Lower lobe of right lung (tissue), 1 donor: ENCODE results near the gene RAET1E. TPM values are rescaled to one million over a fixed set of nuclear protein-coding genes. Genes with fewer than 3 reads are reported as not detected.

ENCODE experiments used
- total RNA-seq: library from RNA; stranded (reverse); fragmentation: NEBNext Ultra II Directional; extraction: Animal tissue kit (Norgen Biotek cat#: 25700); gene quantifications from one replicate; pipeline ENCODE4 v1.2.1, GENCODE V29; 2021
- donor health status: DM: no; HTN: yes; CAD: no; lungs with severe emphysema.

RAET1E gene
- total RNA-seq, 1 donor from 2014 or later = not detected

Other genes with a start within 250 kb of the RAET1E start
- gene KATNA1, start 249.4 kb downstream of the RAET1E start, total RNA-seq = 13.3 TPM
- gene LATS1, start 180.0 kb downstream of the RAET1E start, total RNA-seq = 30.7 TPM
- 22.0 TPM for gene NUP43, start 151.6 kb downstream of the RAET1E start, total RNA-seq
- 63.7 TPM for gene PCMT1, start 148.4 kb downstream of the RAET1E start, total RNA-seq
- gene LRP11, start 33.8 kb downstream of the RAET1E start, total RNA-seq = 38.3 TPM
- 0.83 TPM for gene RAET1G, start 25.0 kb upstream of the RAET1E start, total RNA-seq
- 2.2 TPM for gene ULBP2, start 43.9 kb upstream of the RAET1E start, total RNA-seq
- gene ULBP1, start 65.8 kb upstream of the RAET1E start, total RNA-seq = 2.0 TPM
- not detected for gene RAET1L, start 127.4 kb upstream of the RAET1E start, total RNA-seq
- 2.4 TPM for gene ULBP3, start 171.0 kb upstream of the RAET1E start, total RNA-seq
- 15.4 TPM for gene PPP1R14C, start 244.9 kb upstream of the RAET1E start, total RNA-seq